ENCODE measurements around the gene PDE4DIP.
"Not testable (repeated sequence)": the region's sequence is repeated elsewhere in the genome, so short reads cannot be mapped to it uniquely, and the experiment has no call there.

The PDE4DIP gene

GRCh38 chr1:148889267-148890074 is 45.2 kb downstream of the PDE4DIP start:
- H3K27ac Mint-ChIP-seq; H3K4me1 Mint-ChIP-seq (ENCODE audit: low read depth); H3K9me3 Mint-ChIP-seq; H3K36me3 Mint-ChIP-seq (ENCODE audit: low read depth); H3K4me3 Mint-ChIP-seq; DNase-seq (ENCODE audit: low spot score); H3K27me3 Mint-ChIP-seq (ENCODE audit: low read depth): not testable (repeated sequence)

GRCh38 chr1:148890075-148890568 is 45.9 kb downstream of the PDE4DIP start:
- H3K4me3 Mint-ChIP-seq; H3K27me3 Mint-ChIP-seq (ENCODE audit: low read depth); H3K36me3 Mint-ChIP-seq (ENCODE audit: low read depth); H3K4me1 Mint-ChIP-seq (ENCODE audit: low read depth); H3K9me3 Mint-ChIP-seq; H3K27ac Mint-ChIP-seq; DNase-seq (ENCODE audit: low spot score): not testable (repeated sequence)

- not testable (repeated sequence) for H3K4me1 Mint-ChIP-seq (ENCODE audit: low read depth); H3K4me3 Mint-ChIP-seq; DNase-seq (ENCODE audit: low spot score); H3K36me3 Mint-ChIP-seq (ENCODE audit: low read depth); H3K27me3 Mint-ChIP-seq (ENCODE audit: low read depth); H3K9me3 Mint-ChIP-seq; H3K27ac Mint-ChIP-seq
These were observed 50.4 kb downstream of the PDE4DIP start for GRCh38 chr1:148894360-148895352.

GRCh38 chr1:148900026-148900425 is 55.8 kb downstream of the PDE4DIP start:
- H3K9me3 Mint-ChIP-seq; H3K27ac Mint-ChIP-seq; H3K27me3 Mint-ChIP-seq (ENCODE audit: low read depth); DNase-seq (ENCODE audit: low spot score); H3K36me3 Mint-ChIP-seq (ENCODE audit: low read depth); H3K4me1 Mint-ChIP-seq (ENCODE audit: low read depth); H3K4me3 Mint-ChIP-seq: not testable (repeated sequence)

- DNase-seq (ENCODE audit: low spot score); H3K9me3 Mint-ChIP-seq; H3K4me1 Mint-ChIP-seq (ENCODE audit: low read depth); H3K36me3 Mint-ChIP-seq (ENCODE audit: low read depth); H3K27me3 Mint-ChIP-seq (ENCODE audit: low read depth); H3K4me3 Mint-ChIP-seq; H3K27ac Mint-ChIP-seq: not testable (repeated sequence)
These were observed 56.5 kb downstream of the PDE4DIP start for GRCh38 chr1:148900691-148901090.

- not testable (repeated sequence) for H3K4me1 Mint-ChIP-seq (ENCODE audit: low read depth); H3K9me3 Mint-ChIP-seq
These were observed 57.1 kb downstream of the PDE4DIP start for GRCh38 chr1:148901150-148901952.

GRCh38 chr1:148901953-148902341 is 57.7 kb downstream of the PDE4DIP start:
- H3K27ac Mint-ChIP-seq; H3K4me3 Mint-ChIP-seq; DNase-seq (ENCODE audit: low spot score); H3K9me3 Mint-ChIP-seq; H3K36me3 Mint-ChIP-seq (ENCODE audit: low read depth); H3K27me3 Mint-ChIP-seq (ENCODE audit: low read depth); H3K4me1 Mint-ChIP-seq (ENCODE audit: low read depth): not testable (repeated sequence)

More at GRCh38 chr1:148901150-148901952, 57.1 kb downstream of the PDE4DIP start:
- H3K4me3 Mint-ChIP-seq; H3K27ac Mint-ChIP-seq; H3K27me3 Mint-ChIP-seq (ENCODE audit: low read depth); H3K36me3 Mint-ChIP-seq (ENCODE audit: low read depth); DNase-seq (ENCODE audit: low spot score): not testable (repeated sequence)

- not testable (repeated sequence) for DNase-seq (ENCODE audit: low spot score); H3K27me3 Mint-ChIP-seq (ENCODE audit: low read depth); H3K27ac Mint-ChIP-seq; H3K4me1 Mint-ChIP-seq (ENCODE audit: low read depth); H3K36me3 Mint-ChIP-seq (ENCODE audit: low read depth); H3K9me3 Mint-ChIP-seq; H3K4me3 Mint-ChIP-seq
These were observed 65.1 kb downstream of the PDE4DIP start for GRCh38 chr1:148909219-148909826.

- not testable (repeated sequence) for H3K4me3 Mint-ChIP-seq; DNase-seq (ENCODE audit: low spot score); H3K27ac Mint-ChIP-seq; H3K9me3 Mint-ChIP-seq; H3K27me3 Mint-ChIP-seq (ENCODE audit: low read depth); H3K36me3 Mint-ChIP-seq (ENCODE audit: low read depth); H3K4me1 Mint-ChIP-seq (ENCODE audit: low read depth)
These were observed 67.2 kb downstream of the PDE4DIP start for GRCh38 chr1:148911303-148911928.

GRCh38 chr1:148916222-148916621 is 72.0 kb downstream of the PDE4DIP start:
- H3K36me3 Mint-ChIP-seq (ENCODE audit: low read depth); H3K4me1 Mint-ChIP-seq (ENCODE audit: low read depth); H3K27me3 Mint-ChIP-seq (ENCODE audit: low read depth); DNase-seq (ENCODE audit: low spot score); H3K9me3 Mint-ChIP-seq; H3K4me3 Mint-ChIP-seq; H3K27ac Mint-ChIP-seq: not testable (repeated sequence)

GRCh38 chr1:148916695-148917348 is 72.6 kb downstream of the PDE4DIP start:
- not testable (repeated sequence) for H3K4me1 Mint-ChIP-seq (ENCODE audit: low read depth); H3K9me3 Mint-ChIP-seq; H3K4me3 Mint-ChIP-seq; H3K27ac Mint-ChIP-seq; H3K36me3 Mint-ChIP-seq (ENCODE audit: low read depth); DNase-seq (ENCODE audit: low spot score); H3K27me3 Mint-ChIP-seq (ENCODE audit: low read depth)

- DNase-seq (ENCODE audit: low spot score); H3K27ac Mint-ChIP-seq; H3K36me3 Mint-ChIP-seq (ENCODE audit: low read depth); H3K27me3 Mint-ChIP-seq (ENCODE audit: low read depth); H3K4me3 Mint-ChIP-seq; H3K9me3 Mint-ChIP-seq; H3K4me1 Mint-ChIP-seq (ENCODE audit: low read depth): not testable (repeated sequence)
These were observed 74.7 kb downstream of the PDE4DIP start for GRCh38 chr1:148918836-148919447.
